ENCODE data around the gene IMP4. TPM values are rescaled to one million over a fixed set of nuclear protein-coding genes. Genes with fewer than 3 reads are reported as not detected.
"Not testable (repeated sequence)": the region's sequence is repeated elsewhere in the genome, so short reads cannot be mapped to it uniquely, and the experiment has no call there.

The IMP4 gene
- total RNA-seq, 1 donor from 2014 or later, result 43.5 TPM

- peaks cover 4% of the 10 kb centered on the region for H3K9me3 Mint-ChIP-seq (ENCODE audit: low read depth)
- no peak overlapping the region for H3K27ac Mint-ChIP-seq (ENCODE audit: unreplicated experiment)
- peaks cover 25% of the 10 kb centered on the region for H3K4me1 Mint-ChIP-seq (ENCODE audit: low read depth)
- TF ChIP-seq, protein P1, sequence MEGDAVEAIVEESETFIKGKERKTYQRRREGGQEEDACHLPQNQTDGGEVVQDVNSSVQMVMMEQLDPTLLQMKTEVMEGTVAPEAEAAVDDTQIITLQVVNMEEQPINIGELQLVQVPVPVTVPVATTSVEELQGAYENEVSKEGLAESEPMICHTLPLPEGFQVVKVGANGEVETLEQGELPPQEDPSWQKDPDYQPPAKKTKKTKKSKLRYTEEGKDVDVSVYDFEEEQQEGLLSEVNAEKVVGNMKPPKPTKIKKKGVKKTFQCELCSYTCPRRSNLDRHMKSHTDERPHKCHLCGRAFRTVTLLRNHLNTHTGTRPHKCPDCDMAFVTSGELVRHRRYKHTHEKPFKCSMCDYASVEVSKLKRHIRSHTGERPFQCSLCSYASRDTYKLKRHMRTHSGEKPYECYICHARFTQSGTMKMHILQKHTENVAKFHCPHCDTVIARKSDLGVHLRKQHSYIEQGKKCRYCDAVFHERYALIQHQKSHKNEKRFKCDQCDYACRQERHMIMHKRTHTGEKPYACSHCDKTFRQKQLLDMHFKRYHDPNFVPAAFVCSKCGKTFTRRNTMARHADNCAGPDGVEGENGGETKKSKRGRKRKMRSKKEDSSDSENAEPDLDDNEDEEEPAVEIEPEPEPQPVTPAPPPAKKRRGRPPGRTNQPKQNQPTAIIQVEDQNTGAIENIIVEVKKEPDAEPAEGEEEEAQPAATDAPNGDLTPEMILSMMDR (IDR thresholded peaks at IDR 0.05), result peak; percentile 99
- H3K36me3 Mint-ChIP-seq (ENCODE audit: low read depth), result peaks cover 1% of the 10 kb centered on the region
- no peak for DNase-seq (ENCODE audit: low spot score)
- peaks cover 19% of the 10 kb centered on the region for H3K27me3 Mint-ChIP-seq (ENCODE audit: low read depth)
- H3K4me3 Mint-ChIP-seq (ENCODE audit: unreplicated experiment), result peak overlapping the region; percentile 53
Observed at GRCh38 chr2:130332271-130333073, 10.2 kb upstream of the IMP4 start.

- not testable (repeated sequence) for H3K36me3 Mint-ChIP-seq (ENCODE audit: low read depth); H3K9me3 Mint-ChIP-seq (ENCODE audit: low read depth); H3K27ac Mint-ChIP-seq (ENCODE audit: unreplicated experiment); H3K4me3 Mint-ChIP-seq (ENCODE audit: unreplicated experiment); DNase-seq (ENCODE audit: low spot score)
- H3K4me1 Mint-ChIP-seq (ENCODE audit: low read depth), result peaks cover 30% of the 10 kb centered on the region
- H3K27me3 Mint-ChIP-seq (ENCODE audit: low read depth), result peaks cover 19% of the 10 kb centered on the region
Observed at GRCh38 chr2:130333253-130333652, 9.4 kb upstream of the IMP4 start.

DNA sequence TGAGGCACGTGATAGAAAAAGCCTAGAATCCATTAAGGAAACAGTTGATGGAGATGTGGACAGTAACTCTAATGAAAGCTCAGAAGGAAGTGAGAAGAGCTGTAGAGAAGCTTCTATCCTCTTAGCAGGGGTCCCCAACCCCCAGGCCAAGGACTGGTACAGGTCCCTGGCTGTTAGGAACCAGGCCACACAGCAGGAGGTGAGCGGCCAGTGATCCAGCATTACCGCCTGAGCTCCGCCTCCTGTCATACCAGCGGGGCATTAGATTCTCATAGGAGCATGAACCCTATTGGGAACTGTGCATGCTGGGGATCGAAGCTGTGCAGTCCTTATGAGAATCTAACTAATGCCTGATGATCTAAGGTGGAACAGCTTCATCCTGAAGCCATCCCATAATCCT, 8.7 kb upstream of the IMP4 start:
- peaks cover 4% of the 10 kb centered on the region for H3K9me3 Mint-ChIP-seq (ENCODE audit: low read depth)
- H3K27me3 Mint-ChIP-seq (ENCODE audit: low read depth), result peaks cover 19% of the 10 kb centered on the region
- H3K4me1 Mint-ChIP-seq (ENCODE audit: low read depth), result peaks cover 25% of the 10 kb centered on the region
- TF ChIP-seq, protein P1 (IDR thresholded peaks at IDR 0.05), result no peak
- no peak for DNase-seq (ENCODE audit: low spot score)
- no peak overlapping the region for H3K27ac Mint-ChIP-seq (ENCODE audit: unreplicated experiment)
- H3K36me3 Mint-ChIP-seq (ENCODE audit: low read depth), result peaks cover 7% of the 10 kb centered on the region
- H3K4me3 Mint-ChIP-seq (ENCODE audit: unreplicated experiment), result no peak overlapping the region

GRCh38 chr2:130335226-130335625, 7.5 kb upstream of the IMP4 start:
- Mint-ChIP-seq H3K27ac (ENCODE audit: unreplicated experiment) (no peak overlapping the region), H3K9me3 (ENCODE audit: low read depth) (peaks cover 4% of the 10 kb centered on the region), H3K27me3 (ENCODE audit: low read depth) (peaks cover 14% of the 10 kb centered on the region), H3K36me3 (ENCODE audit: low read depth) (peaks cover 14% of the 10 kb centered on the region), H3K4me3 (ENCODE audit: unreplicated experiment) (no peak overlapping the region), H3K4me1 (ENCODE audit: low read depth) (peaks cover 25% of the 10 kb centered on the region)
- no peak for DNase-seq (ENCODE audit: low spot score)
- TF ChIP-seq, protein P1 (IDR thresholded peaks at IDR 0.05), result no peak

- H3K9me3 Mint-ChIP-seq (ENCODE audit: low read depth), result peaks cover 4% of the 10 kb centered on the region
- H3K27me3 Mint-ChIP-seq (ENCODE audit: low read depth), result peaks cover 6% of the 10 kb centered on the region
- H3K4me1 Mint-ChIP-seq (ENCODE audit: low read depth), result peaks cover 29% of the 10 kb centered on the region
- no peak overlapping the region for H3K27ac Mint-ChIP-seq (ENCODE audit: unreplicated experiment)
- no peak for DNase-seq (ENCODE audit: low spot score)
- TF ChIP-seq, protein P1 (IDR thresholded peaks at IDR 0.05), result no peak
- peak overlapping the region; percentile 75 for H3K4me3 Mint-ChIP-seq (ENCODE audit: unreplicated experiment)
- peaks cover 14% of the 10 kb centered on the region for H3K36me3 Mint-ChIP-seq (ENCODE audit: low read depth)
Observed at GRCh38 chr2:130336150-130336876, 6.4 kb upstream of the IMP4 start.

Data from chondrocyte (in vitro differentiated cells).